Esophagus muscularis mucosa (tissue), 4 donors: Measurements from ENCODE around the gene MUC4. TPM values are rescaled to one million over a fixed set of nuclear protein-coding genes. Genes with fewer than 3 reads are reported as not detected.
"Not testable (repeated sequence)": the region's sequence is repeated elsewhere in the genome, so short reads cannot be mapped to it uniquely, and the experiment has no call there.

Experiments
- DNase-seq: peaks from one replicate; pipeline ENCODE4 v3.0.0-alpha.2; 2017; ENCODE audit errors: extremely low spot score
- H3K27ac ChIP-seq, 4 donors: fragments of 200-600 bp; sonication (generic); replicated peaks in 1 of 4; 1 replicate in 3 of 4; 2 replicates in 1 of 4; pipeline ENCODE4 v1.5.1; 2016 to 2019; ENCODE audit warnings: mild to moderate bottlenecking in 1 of 4
- H3K27me3 ChIP-seq, 4 donors: fragments of 200-600 bp; sonication (generic); one replicate each; pipeline versions ENCODE4 v1.5.1 to v1.6.0; 2016 to 2019
- H3K36me3 ChIP-seq, 4 donors: fragments of 200-600 bp; sonication (generic); one replicate each; pipeline ENCODE4 v1.5.1; 2016 to 2019
- H3K4me1 ChIP-seq, 4 donors: fragments of 200-600 bp; sonication (generic); one replicate each; pipeline ENCODE4 v1.5.1; 2016 to 2019
- H3K4me3 ChIP-seq, 4 donors: fragments of 200-600 bp; sonication (generic); 1 replicate in 2 of 4; 2 replicates in 2 of 4; pipeline ENCODE4 v1.5.1; 2016 to 2019; ENCODE audit warnings: mild to moderate bottlenecking in 4 of 4, moderate library complexity in 1 of 4
- H3K9me3 ChIP-seq, 4 donors: fragments of 200-600 bp; sonication (generic); 1 replicate in 3 of 4; 2 replicates in 1 of 4; pipeline ENCODE4 v1.5.1; 2016 to 2019
- EP300 ChIP-seq: sonication (generic); formaldehyde crosslinking; IDR thresholded peaks from one replicate; pipeline ENCODE4 v1.6.1; 2017; ENCODE audit warnings: antibody characterized with exemption
- POLR2A ChIP-seq: fragments of 450-650 bp; IDR thresholded peaks from one replicate; pipeline ENCODE4 v1.6.1; 2017; ENCODE audit warnings: antibody characterized with exemption, moderate library complexity, mild to moderate bottlenecking, low read depth
- POLR2AphosphoS5 ChIP-seq, 2 donors: sonication (generic); formaldehyde crosslinking; IDR thresholded peaks; one replicate each; pipeline ENCODE4 v1.6.1; 2017; ENCODE audit warnings: antibody characterized with exemption in 2 of 2
- WGBS: methylation state at CpG from one replicate; pipeline ENCODE4 v1.1.5; 2018; 5-methylcytosine and 5-hydroxymethylcytosine counted together
- intact Hi-C: fragments of 100-400 bp; cut with DNase I; formaldehyde crosslinking; loops from one replicate; pipeline ENCODE4 v1.15.1; 2023
- total RNA-seq, 4 donors: library from RNA; depleted of rRNA; stranded (reverse); fragments of >200 nt; gene quantifications; one replicate each; pipeline versions ENCODE4 v1.1.0 to v1.2.1, GENCODE V29; 2016
- TF ChIP-seq, protein P1 (sequence below), 3 experiments: fragments of 200-600 bp in 2 of 3; fragments of 450-650 bp in 1 of 3; sonication (generic) in 2 of 3; IDR thresholded peaks; one replicate each; pipeline ENCODE4 v1.5.1; 2017 to 2019; ENCODE audit warnings: antibody characterized with exemption in 3 of 3, mild to moderate bottlenecking in 2 of 3, moderate library complexity in 1 of 3

The MUC4 gene
- total RNA-seq, 4 donors from 2014 or later = 0.19 to 0.63 (median 0.42) TPM; not detected in 1

DNA sequence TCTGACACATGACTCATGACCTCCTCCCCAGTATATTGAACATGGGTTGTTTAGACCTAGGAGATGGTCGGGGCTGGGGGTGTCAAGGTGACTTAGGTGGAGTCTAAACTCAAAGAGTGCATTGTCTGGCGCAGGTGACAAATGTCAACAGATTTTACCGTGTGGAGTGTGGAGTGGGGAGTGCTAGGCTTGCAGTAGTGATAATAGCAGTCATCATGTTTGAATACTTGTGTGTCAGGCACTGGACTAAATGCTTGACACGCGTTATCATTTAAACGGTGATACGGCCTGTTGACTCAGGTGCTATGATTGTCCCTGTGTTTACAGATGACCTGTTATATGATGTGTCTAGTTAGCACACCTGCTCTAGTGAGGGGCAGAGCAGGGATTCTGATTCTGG lies 60.2 kb downstream of the MUC4 start:
- Histone ChIP-seq H3K27me3 (peaks cover 0 to 74% (median 5%) of the 10 kb centered on the region in 4 donors), H3K9me3 (no peaks in the 10 kb centered on the region), H3K4me1 (peaks cover 3 to 7% (median 5%) of the 10 kb centered on the region in 4 donors), H3K4me3 (no peak overlapping the region), H3K27ac (no peak overlapping the region), H3K36me3 (no peaks in the 10 kb centered on the region)
- 75% methylated on average over 7 of the region's 7 CpGs for WGBS
- DNase-seq = no peak
- TF ChIP-seq POLR2A = no peak
- TF ChIP-seq, protein P1, sequence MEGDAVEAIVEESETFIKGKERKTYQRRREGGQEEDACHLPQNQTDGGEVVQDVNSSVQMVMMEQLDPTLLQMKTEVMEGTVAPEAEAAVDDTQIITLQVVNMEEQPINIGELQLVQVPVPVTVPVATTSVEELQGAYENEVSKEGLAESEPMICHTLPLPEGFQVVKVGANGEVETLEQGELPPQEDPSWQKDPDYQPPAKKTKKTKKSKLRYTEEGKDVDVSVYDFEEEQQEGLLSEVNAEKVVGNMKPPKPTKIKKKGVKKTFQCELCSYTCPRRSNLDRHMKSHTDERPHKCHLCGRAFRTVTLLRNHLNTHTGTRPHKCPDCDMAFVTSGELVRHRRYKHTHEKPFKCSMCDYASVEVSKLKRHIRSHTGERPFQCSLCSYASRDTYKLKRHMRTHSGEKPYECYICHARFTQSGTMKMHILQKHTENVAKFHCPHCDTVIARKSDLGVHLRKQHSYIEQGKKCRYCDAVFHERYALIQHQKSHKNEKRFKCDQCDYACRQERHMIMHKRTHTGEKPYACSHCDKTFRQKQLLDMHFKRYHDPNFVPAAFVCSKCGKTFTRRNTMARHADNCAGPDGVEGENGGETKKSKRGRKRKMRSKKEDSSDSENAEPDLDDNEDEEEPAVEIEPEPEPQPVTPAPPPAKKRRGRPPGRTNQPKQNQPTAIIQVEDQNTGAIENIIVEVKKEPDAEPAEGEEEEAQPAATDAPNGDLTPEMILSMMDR (IDR thresholded peaks at IDR 0.05) = no peak
- TF ChIP-seq EP300 = no peak
- intact Hi-C loops = no loop called here

DNA sequence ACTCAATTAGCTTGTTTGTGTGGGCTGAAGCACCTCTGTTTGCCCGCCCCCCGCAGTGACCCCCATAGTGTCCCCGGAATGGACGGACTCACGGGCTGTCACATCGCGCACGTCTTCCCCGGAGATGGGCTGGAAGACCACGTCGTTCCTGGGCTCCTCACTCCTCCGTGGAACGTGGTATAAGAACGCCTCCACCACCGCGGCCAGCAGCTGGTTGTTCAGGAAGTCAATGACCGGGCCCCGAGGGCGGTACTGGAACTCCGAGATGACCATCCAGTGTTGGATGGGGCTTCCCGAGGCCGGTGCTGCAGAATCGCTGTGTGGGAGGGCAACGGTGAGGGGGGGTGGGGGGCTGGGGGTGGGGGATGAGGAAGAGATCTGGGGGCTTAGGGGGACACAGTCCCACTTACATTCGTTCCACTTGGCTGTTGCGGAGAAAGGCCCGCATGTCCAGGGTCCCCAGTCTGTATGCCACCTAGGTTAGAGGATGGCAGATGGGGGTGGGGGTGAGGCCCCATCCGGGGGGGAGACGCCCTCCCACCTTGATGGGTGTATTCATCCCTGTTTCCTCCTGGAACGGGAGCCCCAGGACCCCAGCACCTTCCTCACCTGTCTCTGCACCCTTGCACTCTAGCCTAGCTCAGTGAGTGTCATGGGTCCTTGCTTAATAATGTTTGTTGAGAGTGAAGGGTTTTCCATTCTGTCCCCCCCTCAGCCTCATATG lies 60.8 kb downstream of the MUC4 start:
- H3K4me3 ChIP-seq = no peak overlapping the region
- TF ChIP-seq POLR2A (no peak), EP300 (no peak), POLR2AphosphoS5 (IDR thresholded peaks at IDR 0.05) (no peak)
- TF ChIP-seq, protein P1 (IDR thresholded peaks at IDR 0.05) = no peak
- peaks cover 0 to 68% (median 5%) of the 10 kb centered on the region in 4 donors for H3K27me3 ChIP-seq
- no peak overlapping the region for H3K27ac ChIP-seq
- WGBS = 96% methylated on average over 13 of the region's 30 CpGs
- peaks cover 3 to 7% (median 5%) of the 10 kb centered on the region in 4 donors for H3K4me1 ChIP-seq
- DNase-seq = no peak
- intact Hi-C loops = no loop called here
- no peaks in the 10 kb centered on the region for H3K9me3 ChIP-seq
- no peaks in the 10 kb centered on the region for H3K36me3 ChIP-seq

DNA sequence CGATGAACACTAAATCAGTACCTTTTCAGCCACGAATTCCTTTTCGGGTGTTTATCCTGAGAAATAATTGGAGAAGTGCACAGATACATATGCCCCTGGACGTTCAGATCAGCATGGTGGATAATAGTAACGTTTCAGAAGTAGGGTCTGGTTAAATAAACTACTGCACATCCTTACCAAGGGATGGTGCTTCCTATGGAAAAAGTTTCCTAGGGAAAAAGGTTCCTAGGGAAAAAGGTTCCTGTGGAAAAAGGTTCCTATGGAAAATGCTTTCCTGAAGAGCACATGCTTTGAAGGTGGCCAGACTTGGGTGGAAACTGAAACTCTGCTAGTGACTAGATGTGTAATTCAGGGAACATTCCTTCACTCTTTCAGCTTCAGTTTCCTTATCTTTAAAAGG lies 62.6 kb downstream of the MUC4 start:
- H3K4me3 ChIP-seq, H3K4me1 ChIP-seq, DNase-seq, H3K9me3 ChIP-seq, H3K36me3 ChIP-seq, H3K27ac ChIP-seq, intact Hi-C loops: not testable (repeated sequence)
- 81% methylated on average over 5 of the region's 5 CpGs for WGBS
- peaks cover 0 to 52% (median 5%) of the 10 kb centered on the region in 4 donors for H3K27me3 ChIP-seq

DNA sequence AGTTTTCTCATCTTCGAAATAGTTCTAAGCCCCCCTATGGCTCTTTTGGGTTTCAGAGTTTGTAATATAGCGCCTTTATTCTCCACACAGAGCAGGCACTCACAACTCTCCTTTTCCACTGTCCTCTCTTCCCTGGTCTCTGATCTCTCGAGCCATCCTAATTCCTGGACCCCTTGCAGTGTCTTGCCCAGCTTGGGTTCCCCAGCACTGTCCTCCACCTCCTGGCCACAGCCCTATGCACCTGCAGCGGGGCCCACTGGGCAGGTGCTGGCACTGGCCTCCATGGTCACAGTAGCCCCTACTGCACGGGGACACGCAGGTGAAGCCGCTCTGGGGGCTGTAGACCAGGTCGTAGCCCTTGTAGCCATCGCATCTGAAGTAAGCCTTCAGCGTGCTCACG lies 63.1 kb downstream of the MUC4 start:
- peaks cover 0 to 49% (median 5%) of the 10 kb centered on the region in 4 donors for H3K27me3 ChIP-seq
- TF ChIP-seq POLR2AphosphoS5 (IDR thresholded peaks at IDR 0.05) = no peak
- TF ChIP-seq EP300 = no peak
- no peak for TF ChIP-seq POLR2A
- TF ChIP-seq, protein P1 (IDR thresholded peaks at IDR 0.05) = no peak
- no peak overlapping the region for H3K27ac ChIP-seq
- H3K36me3 ChIP-seq = no peaks in the 10 kb centered on the region
- WGBS = 96% methylated on average over 11 of the region's 11 CpGs
- H3K4me3 ChIP-seq = no peak overlapping the region
- H3K9me3 ChIP-seq = no peaks in the 10 kb centered on the region
- peaks cover 3 to 7% (median 5%) of the 10 kb centered on the region in 4 donors for H3K4me1 ChIP-seq
- intact Hi-C loops = no loop called here
- no peak for DNase-seq

DNA sequence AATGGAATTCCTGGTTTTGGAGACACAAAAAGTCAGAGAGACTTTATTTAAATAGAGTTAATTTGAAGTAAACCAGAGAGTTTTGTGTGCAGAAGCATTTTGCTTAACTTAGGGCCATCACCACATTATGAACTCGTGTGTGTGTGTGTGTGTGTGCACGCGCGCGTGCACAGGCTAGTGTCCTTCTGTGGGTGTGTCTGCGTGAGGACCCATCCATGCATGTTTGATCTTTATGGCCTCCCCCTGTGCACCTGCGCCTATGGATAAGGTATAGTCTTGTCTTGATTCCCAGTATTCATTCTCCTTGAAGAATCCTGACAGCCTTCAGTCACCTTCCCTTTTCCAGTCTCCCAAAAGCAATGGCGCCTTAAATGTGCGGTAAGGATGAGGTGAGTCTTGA lies 65.0 kb downstream of the MUC4 start:
- TF ChIP-seq EP300 (no peak), POLR2AphosphoS5 (IDR thresholded peaks at IDR 0.05) (no peak)
- Histone ChIP-seq H3K27me3 (peaks cover 0 to 37% (median 5%) of the 10 kb centered on the region in 4 donors), H3K4me3 (no peak overlapping the region), H3K9me3 (no peaks in the 10 kb centered on the region), H3K27ac (no peak overlapping the region), H3K4me1 (peaks cover 3 to 7% (median 5%) of the 10 kb centered on the region in 4 donors), H3K36me3 (no peaks in the 10 kb centered on the region)
- DNase-seq = no peak
- intact Hi-C loops = no loop called here
- WGBS = 82% methylated on average over 9 of the region's 9 CpGs
